H1 (cell line): ENCODE results near the gene KCNH1. TPM values are rescaled to one million over a fixed set of nuclear protein-coding genes. Genes with fewer than 3 reads are reported as not detected.

Source experiments
- CTCF ChIA-PET: fragments of 300-600 bp; sonication (Branson Sonifier 250); formaldehyde crosslinking; loops from one replicate; lab custom pipeline; 2021; ENCODE audit not compliant: partially characterized antibody; lab: Charles Lee
- POLR2A ChIA-PET: fragments of 300-600 bp; sonication (Branson Sonifier 250); formaldehyde crosslinking; loops from one replicate; lab custom pipeline; 2021; ENCODE audit warnings: inconsistent platforms; ENCODE audit not compliant: partially characterized antibody; lab: Charles Lee
- DNase-seq, 2 experiments: peaks; one replicate each; pipeline versions ENCODE4 v3.0.0 to v3.0.0-alpha.2; 2010 to 2022; ENCODE audit warnings: low spot score in 2 of 2, low read depth in 1 of 2, mixed read lengths in 1 of 2
- FAIRE-seq: peaks from 2 replicates; lab custom pipeline; 2011; peaks lifted over from hg19 to GRCh38; lab: Jason Lieb, UNC
- H2AFZ ChIP-seq: 2 replicates; pipeline ENCODE4 v1.8.1; 2012; ENCODE audit warnings: low read length, inconsistent platforms
- H2AK5ac ChIP-seq: 2 replicates; pipeline ENCODE4 v1.6.1; 2013; ENCODE audit warnings: low read depth, low read length
- H2BK120ac ChIP-seq: replicated peaks from 2 replicates; pipeline ENCODE3; 2013; ENCODE audit warnings: low read depth, low read length, inconsistent platforms
- H2BK12ac ChIP-seq: 2 replicates; pipeline ENCODE4 v1.6.1; 2013; ENCODE audit warnings: low read depth, low read length
- H2BK15ac ChIP-seq: 2 replicates; pipeline ENCODE4 v1.6.1; 2013; ENCODE audit warnings: low read length
- H2BK20ac ChIP-seq: 2 replicates; pipeline ENCODE4 v1.6.1; 2013; ENCODE audit warnings: low read length
- H2BK5ac ChIP-seq: 2 replicates; pipeline ENCODE4 v1.6.1; 2013; ENCODE audit warnings: low read depth, low read length
- H3K14ac ChIP-seq: 2 replicates; pipeline ENCODE4 v1.6.1; 2013; ENCODE audit warnings: inconsistent platforms; ENCODE audit not compliant: insufficient read length
- H3K18ac ChIP-seq: 2 replicates; pipeline ENCODE4 v1.6.1; 2013; ENCODE audit warnings: low read length; ENCODE audit errors: extremely low read depth
- H3K23ac ChIP-seq: 2 replicates; pipeline ENCODE4 v1.6.1; 2013; ENCODE audit warnings: inconsistent platforms; ENCODE audit not compliant: insufficient read length
- H3K23me2 ChIP-seq: 2 replicates; pipeline ENCODE4 v1.6.1; 2013; ENCODE audit warnings: low read depth, low read length
- H3K27ac ChIP-seq: 2 replicates; pipeline ENCODE4 v1.6.1; 2011; ENCODE audit warnings: low read depth, low read length, inconsistent platforms
- H3K27me3 ChIP-seq, 4 experiments: replicated peaks in 1 of 4; 1 replicate in 1 of 4; 2 replicates in 3 of 4; pipeline versions ENCODE4 v1.6.1 to v1.8.1; 2011 to 2013; ENCODE audit warnings: low read length in 3 of 4, mild to moderate bottlenecking in 3 of 4, inconsistent platforms in 2 of 4, mixed read lengths in 2 of 4, moderate library complexity in 1 of 4; ENCODE audit not compliant: control insufficient read depth in 3 of 4, insufficient read depth in 3 of 4; ENCODE audit errors: extremely low read depth in 1 of 4
- H3K36me3 ChIP-seq, 4 experiments: 2 replicates each; pipeline versions ENCODE4 v1.6.1 to v1.8.1; 2011 to 2013; ENCODE audit warnings: mild to moderate bottlenecking in 4 of 4, low read length in 3 of 4, moderate library complexity in 2 of 4, control low read depth in 1 of 4, inconsistent platforms in 1 of 4; ENCODE audit not compliant: insufficient read depth in 4 of 4, control insufficient read depth in 2 of 4
- H3K4ac ChIP-seq: replicated peaks from 2 replicates; pipeline ENCODE3; 2013; ENCODE audit warnings: low read length, low read depth, mixed read lengths, inconsistent platforms; ENCODE audit not compliant: insufficient read length
- H3K4me1 ChIP-seq, 4 experiments: replicated peaks in 1 of 4; 1 replicate in 1 of 4; 2 replicates in 3 of 4; pipeline versions ENCODE4 v1.6.1 to v1.8.1; 2011 to 2013; ENCODE audit warnings: low read length in 3 of 4, inconsistent platforms in 2 of 4, mixed read lengths in 1 of 4; ENCODE audit not compliant: insufficient read depth in 4 of 4, control insufficient read depth in 3 of 4
- H3K4me2 ChIP-seq, 2 experiments: 2 replicates each; pipeline versions ENCODE4 v1.6.1 to v1.8.1; 2011 to 2013; ENCODE audit warnings: low read depth in 2 of 2, low read length in 2 of 2, control low read depth in 1 of 2, inconsistent platforms in 1 of 2, mild to moderate bottlenecking in 1 of 2; ENCODE audit not compliant: insufficient read depth in 1 of 2
- H3K4me3 ChIP-seq, 4 experiments: fragments of 200-600, 300-600 bp in 1 of 4; sonication (generic), shearing (Covaris generic), sonication (Bioruptor Twin) in 1 of 4; 2 replicates each; pipeline versions ENCODE4 v1.5.1 to v1.8.1; 2011 to 2016; ENCODE audit warnings: low read length in 4 of 4, low read depth in 3 of 4, control low read depth in 2 of 4, inconsistent platforms in 2 of 4, mild to moderate bottlenecking in 2 of 4, mixed read lengths in 1 of 4, moderate library complexity in 1 of 4; ENCODE audit not compliant: insufficient read depth in 2 of 4; ENCODE audit errors: extremely low read depth in 1 of 4
- H3K56ac ChIP-seq: replicated peaks from 2 replicates; pipeline ENCODE3; 2013; ENCODE audit warnings: low read depth, mild to moderate bottlenecking, mixed read lengths, low read length, inconsistent platforms; ENCODE audit not compliant: insufficient read length
- H3K79me1 ChIP-seq: 2 replicates; pipeline ENCODE4 v1.6.1; 2013; ENCODE audit warnings: low read depth, low read length, control low read depth
- H3K79me2 ChIP-seq, 2 experiments: 2 replicates each; pipeline versions ENCODE4 v1.6.1 to v1.8.1; 2012 to 2013; ENCODE audit warnings: low read length in 2 of 2, mild to moderate bottlenecking in 2 of 2, inconsistent platforms in 1 of 2; ENCODE audit not compliant: insufficient read depth in 2 of 2, control insufficient read depth in 1 of 2
- H3K9ac ChIP-seq, 4 experiments: replicated peaks in 1 of 4; 1 replicate in 1 of 4; 2 replicates in 3 of 4; pipeline versions ENCODE4 v1.6.1 to v1.8.1; 2011 to 2013; ENCODE audit warnings: low read depth in 3 of 4, low read length in 3 of 4, control low read depth in 2 of 4, mild to moderate bottlenecking in 2 of 4, moderate library complexity in 2 of 4, inconsistent platforms in 1 of 4; ENCODE audit errors: extremely low read depth in 1 of 4
- H3K9me3 ChIP-seq, 2 experiments: 2 replicates each; pipeline versions ENCODE4 v1.6.1 to v1.8.1; 2012 to 2013; ENCODE audit warnings: mild to moderate bottlenecking in 2 of 2, moderate library complexity in 2 of 2, control low read depth in 1 of 2, inconsistent platforms in 1 of 2, low read depth in 1 of 2, low read length in 1 of 2, mixed read lengths in 1 of 2; ENCODE audit not compliant: insufficient read depth in 2 of 2
- H4K20me1 ChIP-seq, 2 experiments: replicated peaks in 1 of 2; 2 replicates each; pipeline versions ENCODE3 to v1.8.1; 2011 to 2013; ENCODE audit warnings: inconsistent platforms in 2 of 2, low read length in 2 of 2, mild to moderate bottlenecking in 1 of 2; ENCODE audit not compliant: insufficient read depth in 2 of 2, control insufficient read depth in 1 of 2
- H4K5ac ChIP-seq: 2 replicates; pipeline ENCODE4 v1.6.1; 2013; ENCODE audit warnings: low read length, low read depth, mixed read lengths, inconsistent platforms; ENCODE audit not compliant: insufficient read length
- H4K8ac ChIP-seq: 2 replicates; pipeline ENCODE4 v1.8.0; 2013; ENCODE audit warnings: mild to moderate bottlenecking, moderate library complexity, low read length, inconsistent platforms; ENCODE audit not compliant: insufficient read depth; ENCODE audit errors: extremely low read depth
- H4K91ac ChIP-seq: replicated peaks from 2 replicates; pipeline ENCODE3; 2013; ENCODE audit warnings: low read length, mixed read lengths, inconsistent platforms; ENCODE audit not compliant: insufficient read length
- GABPA ChIP-seq: IDR thresholded peaks from 2 replicates; pipeline ENCODE4 v1.6.1; 2011; ENCODE audit warnings: mild to moderate bottlenecking, low read length, moderate library complexity, borderline replicate concordance; ENCODE audit not compliant: insufficient read depth
- SP1 ChIP-seq: IDR thresholded peaks from 2 replicates; pipeline ENCODE4 v1.6.1; 2011; ENCODE audit warnings: low read depth, low read length
- SP4 ChIP-seq: IDR thresholded peaks from 2 replicates; pipeline ENCODE4 v1.6.1; 2012; ENCODE audit warnings: low read length, inconsistent platforms
- TAF7 ChIP-seq: optimal IDR thresholded peaks from 2 replicates; pipeline ENCODE3; 2011; ENCODE audit warnings: low read depth, mild to moderate bottlenecking, inconsistent platforms, low read length, moderate library complexity, borderline replicate concordance
- WGBS, 2 experiments: shearing (Covaris generic) in 1 of 2; methylation state at CpG; one replicate each; pipeline versions ENCODE4 v1.1.6 to v1.1.7; 2013 to 2015; ENCODE audit warnings: low lambda C conversion rate in 2 of 2, mixed read lengths in 2 of 2, inconsistent platforms in 1 of 2, low coverage in 1 of 2, missing lambda C conversion rate in 1 of 2; ENCODE audit not compliant: insufficient replicate concordance in 2 of 2, insufficient coverage in 1 of 2, insufficient read length in 1 of 2; ENCODE audit errors: extremely low coverage in 1 of 2, missing lambda C conversion rate in 1 of 2; 5-methylcytosine and 5-hydroxymethylcytosine counted together
- polyA plus RNA-seq, 7 experiments: library from polyadenylated mRNA; depleted of rRNA in 3 of 7; stranded (reverse) in 5 of 7; unstranded in 2 of 7; fragments of >200 nt in 5 of 7; fragments of 200-250 nt in 2 of 7; gene quantifications; 1 replicate in 5 of 7; 2 replicates in 1 of 7; 4 replicates in 1 of 7; pipeline versions ENCODE4 v1.2.1 to v1.2.3, GENCODE V29; 2011 to 2013; ENCODE audit warnings: missing spikeins in 2 of 7, mixed read lengths in 2 of 7
- total RNA-seq: library from RNA; stranded (reverse); fragmentation: NEBNext Ultra II Directional; extraction: Animal tissue kit (Norgen Biotek cat#: 25700); gene quantifications from 2 replicates; pipeline ENCODE4 v1.2.1, GENCODE V29; 2021

The KCNH1 gene
- total and polyA plus RNA-seq, 2 of the 8 experiments (the other 6 are each of a cell fraction or from before 2014, with no cell fraction given), result 0.27 to 0.34 TPM

DNA sequence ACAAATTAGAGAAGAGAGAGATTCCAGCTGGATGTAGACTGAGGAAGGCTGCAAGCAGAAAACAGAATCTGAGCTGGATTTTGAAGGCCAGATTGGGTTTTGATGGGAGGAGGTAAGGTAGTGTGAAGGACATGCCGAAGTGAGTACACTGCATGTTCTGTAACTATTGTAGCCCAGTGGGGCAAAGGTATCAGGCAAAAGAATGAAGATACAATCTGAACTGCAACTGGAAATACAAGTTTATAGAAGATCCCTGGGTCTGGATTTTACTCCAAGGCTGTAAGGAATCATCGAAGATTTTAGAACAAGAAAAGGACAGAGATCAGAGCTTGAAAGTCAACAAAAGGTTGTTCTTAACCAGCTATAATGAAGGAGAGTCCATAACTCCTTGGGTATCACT lies 382.0 kb downstream of the KCNH1 start:
- Histone ChIP-seq H2BK12ac (no peak overlapping the region), H3K9me3 (no peaks in the 10 kb centered on the region), H2AK5ac (no peak overlapping the region), H4K91ac (no peak overlapping the region), H2AFZ (no peak overlapping the region), H3K18ac (no peak overlapping the region), H3K79me1 (no peaks in the 10 kb centered on the region; the same call in 1 of the 2 replicates), H2BK20ac (no peak overlapping the region), H2BK15ac (no peak overlapping the region), H3K27me3 (peaks cover 0 to 1% (median 0%) of the 10 kb centered on the region in 4 experiments; a peak in 1 of 7 replicates), H4K20me1 (no peaks in the 10 kb centered on the region), H3K4me3 (no peak overlapping the region), H3K4me2 (no peak overlapping the region), H4K5ac (no peak overlapping the region), H3K27ac (no peak overlapping the region), H4K8ac (no peak overlapping the region), H3K4ac (no peak overlapping the region), H3K14ac (no peak overlapping the region), H3K56ac (no peak overlapping the region), H3K36me3 (no peaks in the 10 kb centered on the region), H3K9ac (no peak overlapping the region), H3K4me1 (peaks cover 0 to 5% (median 0%) of the 10 kb centered on the region in 4 experiments; a peak in 2 of 7 replicates), H2BK120ac (no peak overlapping the region), H3K79me2 (no peaks in the 10 kb centered on the region), H3K23ac (no peak overlapping the region), H2BK5ac (no peak overlapping the region), H3K23me2 (no peaks in the 10 kb centered on the region)
- ChIA-PET CTCF (interaction anchor here (0.9 to 2.4 kb wide), 4 partner anchors 10 to 36 kb away, joined by 3 to 6 read pairs (median 4); no protein-coding TSS in a partner anchor), POLR2A (no interaction called here)
- 97% methylated on average over 2 of the region's 2 CpGs; no CpG with 5 or more reads in 1 of the 2 experiments for WGBS, 2 experiments
- DNase-seq (no peak), FAIRE-seq (no peak)
- TF ChIP-seq SP1 (no peak), TAF7 (no peak), SP4 (no peak), GABPA (no peak)
